Skin epidermis (tissue), 12 donors: ENCODE results near the gene DRAM2.

ENCODE experiments used
- H3K27ac ChIP-seq, 21 experiments: fragments of 200-600 bp; sonication (generic) in 11 of 21; one replicate each; pipeline ENCODE4 v1.5.0; 2020; ENCODE audit warnings: mild to moderate bottlenecking in 3 of 21, inconsistent platforms in 2 of 21, moderate library complexity in 2 of 21
- H3K4me3 ChIP-seq, 7 experiments: fragments of 200-600 bp; sonication (generic) in 2 of 7; one replicate each; pipeline ENCODE4 v1.5.0; 2020; ENCODE audit warnings: inconsistent platforms in 2 of 7, mild to moderate bottlenecking in 2 of 7, moderate library complexity in 1 of 7

Gene DRAM2

GRCh38 chr1:111139956-111140679, at the start of gene DRAM2, which contains the start of gene CEPT1:
Gene DRAM2, minus strand, starts transcription at chr1:111140093. Its CDS starts 8,539 bp downstream, at chr1:111131554.
Gene CEPT1, plus strand, starts transcription at chr1:111140223. Its CDS starts 7,492 bp downstream, at chr1:111147715.
- H3K4me3 ChIP-seq = peak within 1 kb of the TSS; percentile 69 to 95 (median 86)
- H3K27ac ChIP-seq = peak within 1 kb of the TSS; percentile 90 to 99 (median 96)

- Histone ChIP-seq H3K4me3 (no peak overlapping the region), H3K27ac (no peak overlapping the region)
Observed at GRCh38 chr1:111184663-111185062, 44.8 kb upstream of the DRAM2 start.

GRCh38 chr1:111183308-111184069, 43.6 kb upstream of the DRAM2 start:
- Histone ChIP-seq H3K27ac (peak overlapping the region in 3 of 21 experiments; percentile 27 to 37 (median 29)), H3K4me3 (no peak overlapping the region)

- no peak overlapping the region for H3K4me3 ChIP-seq
- H3K27ac ChIP-seq = no peak overlapping the region
Observed at GRCh38 chr1:111182052-111182451, 42.2 kb upstream of the DRAM2 start.

- H3K27ac ChIP-seq = no peak overlapping the region
- H3K4me3 ChIP-seq = no peak overlapping the region
Observed at GRCh38 chr1:111179968-111180533, 40.2 kb upstream of the DRAM2 start.

- no peak overlapping the region for H3K4me3 ChIP-seq
- H3K27ac ChIP-seq = no peak overlapping the region
Observed at GRCh38 chr1:111176678-111177077, 36.8 kb upstream of the DRAM2 start.

- Histone ChIP-seq H3K27ac (no peak overlapping the region), H3K4me3 (no peak overlapping the region)
Observed at GRCh38 chr1:111175349-111175748, 35.5 kb upstream of the DRAM2 start.

- H3K4me3 ChIP-seq = no peak overlapping the region
Observed at GRCh38 chr1:111174070-111174469, 34.2 kb upstream of the DRAM2 start.

GRCh38 chr1:111172463-111172862, 32.6 kb upstream of the DRAM2 start:
- Histone ChIP-seq H3K4me3 (no peak overlapping the region), H3K27ac (no peak overlapping the region)

More at GRCh38 chr1:111174070-111174469, 34.2 kb upstream of the DRAM2 start:
- H3K27ac ChIP-seq = no peak overlapping the region

- Histone ChIP-seq H3K27ac (no peak overlapping the region), H3K4me3 (no peak overlapping the region)
Observed at GRCh38 chr1:111164151-111164550, 24.3 kb upstream of the DRAM2 start.

- H3K27ac ChIP-seq = no peak overlapping the region
- H3K4me3 ChIP-seq = no peak overlapping the region
Observed at GRCh38 chr1:111163363-111163762, 23.5 kb upstream of the DRAM2 start.

GRCh38 chr1:111162488-111162880, 22.6 kb upstream of the DRAM2 start:
- Histone ChIP-seq H3K4me3 (no peak overlapping the region), H3K27ac (no peak overlapping the region)

GRCh38 chr1:111161843-111162487, 22.1 kb upstream of the DRAM2 start:
- no peak overlapping the region for H3K4me3 ChIP-seq
- H3K27ac ChIP-seq = no peak overlapping the region

GRCh38 chr1:111157431-111157830, 17.5 kb upstream of the DRAM2 start:
- no peak overlapping the region for H3K4me3 ChIP-seq
- H3K27ac ChIP-seq = no peak overlapping the region

GRCh38 chr1:111154021-111154999, 14.4 kb upstream of the DRAM2 start:
- no peak overlapping the region for H3K4me3 ChIP-seq
- H3K27ac ChIP-seq = no peak overlapping the region

- Histone ChIP-seq H3K4me3 (no peak overlapping the region), H3K27ac (no peak overlapping the region)
Observed at GRCh38 chr1:111151838-111152237, 11.9 kb upstream of the DRAM2 start.

GRCh38 chr1:111148376-111148881, 8.5 kb upstream of the DRAM2 start:
- no peak overlapping the region for H3K27ac ChIP-seq
- H3K4me3 ChIP-seq = no peak overlapping the region

GRCh38 chr1:111147948-111148347, 8.1 kb upstream of the DRAM2 start:
- no peak overlapping the region for H3K4me3 ChIP-seq
- no peak overlapping the region for H3K27ac ChIP-seq
